ENCODE results near the gene CORO6.

CORO6 gene

GRCh38 chr17:29571486-29571882, 51.2 kb downstream of the CORO6 start:
- Histone ChIP-seq H3K9ac (ENCODE audit: low read depth, low read length) (no peak overlapping the region), H3K4me1 (ENCODE audit: control insufficient read depth, insufficient read depth, low read length) (peaks cover 2% of the 10 kb centered on the region), H3K27me3 (ENCODE audit: control insufficient read depth, insufficient read depth, low read length) (peaks cover 27% of the 10 kb centered on the region), H3K36me3 (ENCODE audit: control insufficient read depth, insufficient read depth, low read length) (peaks cover 10% of the 10 kb centered on the region), H3K4me3 (ENCODE audit: low read depth, low read length) (no peak overlapping the region), H3K9me3 (ENCODE audit: control insufficient read depth, insufficient read depth, low read length) (no peaks in the 10 kb centered on the region)

- Histone ChIP-seq H3K9me3 (ENCODE audit: control insufficient read depth, insufficient read depth, low read length) (no peaks in the 10 kb centered on the region), H3K4me1 (ENCODE audit: control insufficient read depth, insufficient read depth, low read length) (peaks cover 2% of the 10 kb centered on the region), H3K4me3 (ENCODE audit: low read depth, low read length) (no peak overlapping the region), H3K27me3 (ENCODE audit: control insufficient read depth, insufficient read depth, low read length) (peaks cover 36% of the 10 kb centered on the region), H3K36me3 (ENCODE audit: control insufficient read depth, insufficient read depth, low read length) (peaks cover 8% of the 10 kb centered on the region), H3K9ac (ENCODE audit: low read depth, low read length) (no peak overlapping the region)
These were observed 52.2 kb downstream of the CORO6 start for GRCh38 chr17:29570521-29570920.

GRCh38 chr17:29569245-29569950, 53.3 kb downstream of the CORO6 start:
- no peaks in the 10 kb centered on the region for H3K9me3 ChIP-seq (ENCODE audit: control insufficient read depth, insufficient read depth, low read length)
- H3K4me3 ChIP-seq (ENCODE audit: low read depth, low read length), result peak overlapping the region; percentile 81
- peaks cover 2% of the 10 kb centered on the region for H3K4me1 ChIP-seq (ENCODE audit: control insufficient read depth, insufficient read depth, low read length)
- H3K9ac ChIP-seq (ENCODE audit: low read depth, low read length), result peak overlapping the region; percentile 83
- peaks cover 2% of the 10 kb centered on the region for H3K36me3 ChIP-seq (ENCODE audit: control insufficient read depth, insufficient read depth, low read length)
- H3K27me3 ChIP-seq (ENCODE audit: control insufficient read depth, insufficient read depth, low read length), result peaks cover 43% of the 10 kb centered on the region

GRCh38 chr17:29568331-29569244, 54.1 kb downstream of the CORO6 start, which contains the start of gene TP53I13:
TSS of gene TP53I13 (plus strand) at chr17:29568701. CDS start at chr17:29568759, 58 bp downstream.
- peaks cover 2% of the 10 kb centered on the region for H3K4me1 ChIP-seq (ENCODE audit: control insufficient read depth, insufficient read depth, low read length)

GRCh38 chr17:29567554-29568330, 55.0 kb downstream of the CORO6 start:
- peaks cover 48% of the 10 kb centered on the region for H3K27me3 ChIP-seq (ENCODE audit: control insufficient read depth, insufficient read depth, low read length)
- H3K4me1 ChIP-seq (ENCODE audit: control insufficient read depth, insufficient read depth, low read length), result peaks cover 2% of the 10 kb centered on the region
- peak overlapping the region; percentile 84 for H3K4me3 ChIP-seq (ENCODE audit: low read depth, low read length)
- H3K36me3 ChIP-seq (ENCODE audit: control insufficient read depth, insufficient read depth, low read length), result peaks cover 2% of the 10 kb centered on the region
- H3K9me3 ChIP-seq (ENCODE audit: control insufficient read depth, insufficient read depth, low read length), result no peaks in the 10 kb centered on the region
- peak overlapping the region; percentile 24 for H3K9ac ChIP-seq (ENCODE audit: low read depth, low read length)

More at GRCh38 chr17:29568331-29569244, 54.1 kb downstream of the CORO6 start, which contains the start of gene TP53I13:
- Histone ChIP-seq H3K27me3 (ENCODE audit: control insufficient read depth, insufficient read depth, low read length) (peaks cover 48% of the 10 kb centered on the region), H3K4me3 (ENCODE audit: low read depth, low read length) (peak within 1 kb of the TSS; percentile 84), H3K36me3 (ENCODE audit: control insufficient read depth, insufficient read depth, low read length) (peaks cover 2% of the 10 kb centered on the region), H3K9me3 (ENCODE audit: control insufficient read depth, insufficient read depth, low read length) (no peaks in the 10 kb centered on the region), H3K9ac (ENCODE audit: low read depth, low read length) (peak within 1 kb of the TSS; percentile 83)

- Histone ChIP-seq H3K36me3 (ENCODE audit: control insufficient read depth, insufficient read depth, low read length) (peaks cover 2% of the 10 kb centered on the region), H3K9ac (ENCODE audit: low read depth, low read length) (no peak overlapping the region), H3K27me3 (ENCODE audit: control insufficient read depth, insufficient read depth, low read length) (peaks cover 48% of the 10 kb centered on the region), H3K4me3 (ENCODE audit: low read depth, low read length) (peak overlapping the region; percentile 84), H3K9me3 (ENCODE audit: control insufficient read depth, insufficient read depth, low read length) (no peaks in the 10 kb centered on the region), H3K4me1 (ENCODE audit: control insufficient read depth, insufficient read depth, low read length) (peaks cover 2% of the 10 kb centered on the region)
These were observed 55.5 kb downstream of the CORO6 start for GRCh38 chr17:29567304-29567553.

- Histone ChIP-seq H3K9me3 (ENCODE audit: control insufficient read depth, insufficient read depth, low read length) (no peaks in the 10 kb centered on the region), H3K4me1 (ENCODE audit: control insufficient read depth, insufficient read depth, low read length) (peaks cover 2% of the 10 kb centered on the region), H3K27me3 (ENCODE audit: control insufficient read depth, insufficient read depth, low read length) (peaks cover 43% of the 10 kb centered on the region)
These were observed 56.0 kb downstream of the CORO6 start, which contains the start of gene ABHD15 for GRCh38 chr17:29566473-29567303. TSS of gene ABHD15 (minus strand) at chr17:29567037. CDS start at chr17:29566966, 71 bp downstream.

GRCh38 chr17:29565643-29566472, 56.9 kb downstream of the CORO6 start:
- Histone ChIP-seq H3K9ac (ENCODE audit: low read depth, low read length) (no peak overlapping the region), H3K27me3 (ENCODE audit: control insufficient read depth, insufficient read depth, low read length) (peaks cover 34% of the 10 kb centered on the region), H3K9me3 (ENCODE audit: control insufficient read depth, insufficient read depth, low read length) (no peaks in the 10 kb centered on the region), H3K36me3 (ENCODE audit: control insufficient read depth, insufficient read depth, low read length) (no peaks in the 10 kb centered on the region), H3K4me3 (ENCODE audit: low read depth, low read length) (peak overlapping the region; percentile 64), H3K4me1 (ENCODE audit: control insufficient read depth, insufficient read depth, low read length) (peaks cover 2% of the 10 kb centered on the region)

More at GRCh38 chr17:29566473-29567303, 56.0 kb downstream of the CORO6 start, which contains the start of gene ABHD15:
- Histone ChIP-seq H3K9ac (ENCODE audit: low read depth, low read length) (peak within 1 kb of the TSS; percentile 24), H3K4me3 (ENCODE audit: low read depth, low read length) (peak within 1 kb of the TSS; percentile 84), H3K36me3 (ENCODE audit: control insufficient read depth, insufficient read depth, low read length) (peaks cover 1% of the 10 kb centered on the region)

All from iPS-15b (cell line).